Superior temporal gyrus (tissue), 1 donor: Measurements from ENCODE around the gene AUTS2.

Experiments
- DNase-seq: peaks from one replicate; pipeline ENCODE4 v3.0.0-alpha.2; 2016; ENCODE audit errors: extremely low spot score

AUTS2 gene

DNA sequence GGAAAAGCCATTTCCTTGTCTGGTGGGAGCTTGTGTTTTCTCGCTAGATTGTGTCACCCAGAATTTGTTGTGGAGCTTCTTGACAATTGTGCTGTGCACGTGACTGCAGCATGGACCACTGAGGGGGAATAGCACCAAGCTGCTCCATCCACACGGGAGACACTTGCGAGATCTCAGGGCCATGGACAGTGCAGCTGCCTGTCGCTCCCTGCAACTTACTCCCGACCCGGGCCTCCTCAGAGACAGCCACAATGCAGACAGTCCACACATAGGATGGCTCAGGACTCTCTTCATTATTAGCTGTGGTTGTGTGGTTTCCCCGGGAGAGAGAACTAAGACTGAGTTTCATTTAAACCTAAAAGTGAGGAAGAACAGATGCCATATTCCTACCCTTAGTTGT lies 860.5 kb downstream of the AUTS2 start:
- DNase-seq: no peak

DNA sequence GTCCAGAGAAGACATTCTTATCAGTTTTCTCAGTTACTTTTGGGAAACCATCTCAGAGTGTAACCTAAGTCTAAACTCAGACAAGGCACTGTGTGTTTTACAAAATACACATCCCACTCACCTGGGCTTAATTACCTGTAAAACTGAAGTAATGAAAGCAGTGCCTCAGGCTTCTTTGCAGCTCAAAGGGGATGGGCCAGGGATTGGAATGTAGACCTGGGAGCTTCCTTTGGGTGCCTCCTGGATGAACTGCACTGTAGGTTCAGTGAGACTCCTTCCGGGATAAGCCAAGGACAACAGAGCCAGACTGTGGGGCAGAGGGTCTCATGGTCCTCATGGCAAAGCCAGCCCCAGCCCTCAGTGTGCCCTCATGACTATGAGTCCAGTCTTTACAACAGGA lies 861.3 kb downstream of the AUTS2 start:
- no peak for DNase-seq

DNA sequence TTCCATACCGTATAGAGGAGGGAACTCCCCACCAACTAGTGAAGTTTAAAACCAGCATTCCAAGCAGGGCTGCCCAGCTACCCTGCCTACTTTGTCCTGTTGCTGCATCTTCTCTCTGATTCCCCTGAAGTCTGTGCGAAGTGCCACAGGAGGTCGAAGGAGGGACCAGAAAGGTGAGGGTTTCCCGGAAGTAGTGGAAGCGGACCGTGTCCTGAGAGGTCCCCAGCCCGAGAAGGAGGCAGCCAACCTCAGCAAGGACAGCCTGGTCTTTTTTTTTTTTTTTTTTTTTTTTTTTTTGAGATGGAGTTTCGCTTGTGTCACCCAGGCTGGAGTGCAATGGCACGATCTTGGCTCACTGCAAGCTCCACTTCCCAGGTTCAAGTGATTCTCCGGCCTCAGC lies 861.8 kb downstream of the AUTS2 start:
- no peak for DNase-seq

DNA sequence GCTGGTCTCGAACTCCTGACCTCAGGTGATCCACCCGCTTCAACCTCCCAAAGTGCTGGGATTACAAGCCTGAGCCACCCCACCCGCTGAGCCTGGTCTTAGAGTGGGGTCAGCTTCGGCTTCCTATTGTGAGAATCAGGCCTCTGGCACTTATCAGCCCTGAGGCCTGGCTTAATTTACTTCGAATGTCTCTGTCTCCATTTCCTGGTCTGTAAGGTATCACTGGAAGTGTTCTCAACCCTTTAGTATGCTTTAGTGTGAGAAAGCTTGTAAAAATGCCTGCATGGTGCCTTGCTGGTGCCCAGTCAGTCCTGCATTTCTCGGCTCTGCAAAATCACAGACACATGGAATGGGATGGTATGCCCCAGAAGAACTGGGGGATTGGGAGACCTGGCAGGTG lies 862.3 kb downstream of the AUTS2 start:
- no peak for DNase-seq

DNA sequence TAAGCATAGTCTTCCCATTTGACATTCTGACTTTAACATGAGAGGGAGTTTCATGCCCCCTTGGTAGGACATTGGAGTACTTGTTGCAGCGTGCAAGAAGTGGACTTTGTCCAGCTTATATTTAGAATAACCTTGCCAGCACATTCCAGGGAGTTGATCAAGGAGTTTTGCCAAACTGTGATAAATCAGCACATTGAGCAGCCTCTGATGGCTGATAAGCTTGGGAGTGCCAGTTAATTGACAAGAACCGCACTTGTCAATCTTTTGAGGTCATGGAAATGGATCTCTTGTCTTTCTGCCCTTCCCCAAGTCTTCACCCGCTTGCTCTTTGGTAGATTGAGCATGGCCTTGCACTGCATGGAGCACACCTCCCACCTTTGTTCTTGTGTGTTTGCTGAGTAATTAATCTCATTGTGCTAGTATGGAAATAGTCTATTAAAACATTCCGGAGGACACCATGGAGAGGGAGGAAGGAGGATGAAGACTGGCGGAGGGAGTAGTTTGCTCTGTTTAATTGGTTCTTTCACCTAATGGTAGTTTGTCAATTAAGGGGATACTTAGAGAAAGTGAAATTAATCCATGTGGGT lies 865.2 kb downstream of the AUTS2 start:
- DNase-seq: no peak

DNA sequence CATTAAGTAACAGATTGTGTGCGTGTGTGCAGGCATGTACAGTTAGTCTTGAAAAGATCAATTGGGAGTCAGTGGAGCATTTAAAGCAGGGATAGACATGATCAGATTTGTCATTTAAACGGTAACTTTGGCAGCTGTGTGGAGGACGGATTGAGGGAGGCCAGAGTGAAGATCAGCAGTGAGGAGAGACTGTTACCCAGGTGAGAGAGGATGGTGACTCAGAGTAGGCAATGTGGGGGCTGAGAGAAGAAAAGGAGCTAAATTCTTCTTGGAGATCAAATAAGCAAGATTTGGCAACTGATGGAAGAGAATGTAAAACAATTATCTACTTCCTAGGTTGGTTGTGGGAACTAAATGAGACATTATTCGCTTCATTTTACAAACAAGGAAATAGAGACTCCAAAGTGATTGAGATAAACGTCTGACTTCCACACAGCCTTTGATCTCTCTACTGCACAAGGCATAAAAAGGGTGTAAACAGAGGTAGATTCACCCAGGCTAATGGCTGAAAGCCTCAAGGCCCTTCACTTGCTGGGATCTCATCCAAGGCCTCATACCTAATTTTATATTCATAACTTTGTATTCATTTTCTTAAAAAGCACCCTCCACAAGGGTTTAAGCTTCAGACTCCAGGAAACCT lies 868.6 kb downstream of the AUTS2 start:
- no peak for DNase-seq

DNA sequence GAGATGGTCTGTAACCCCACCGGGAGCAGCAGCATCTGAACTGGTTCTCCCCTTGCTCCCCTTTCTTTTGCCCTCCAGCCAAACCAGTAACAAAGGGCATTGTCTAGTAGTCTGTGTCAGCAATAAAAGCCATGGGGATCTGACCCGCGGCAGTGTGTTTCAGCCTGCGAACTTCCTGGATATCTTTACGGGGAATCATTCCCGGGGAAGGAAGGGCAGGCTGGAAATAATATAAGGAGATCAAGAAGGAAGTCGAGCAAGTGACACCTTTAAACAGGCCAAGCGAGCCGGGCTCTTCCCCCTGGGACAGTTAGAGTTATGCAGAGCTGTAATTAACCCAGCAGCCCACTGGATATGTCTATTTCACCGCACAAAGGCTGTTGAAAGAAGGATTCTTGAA lies 872.5 kb downstream of the AUTS2 start:
- DNase-seq: no peak

DNA sequence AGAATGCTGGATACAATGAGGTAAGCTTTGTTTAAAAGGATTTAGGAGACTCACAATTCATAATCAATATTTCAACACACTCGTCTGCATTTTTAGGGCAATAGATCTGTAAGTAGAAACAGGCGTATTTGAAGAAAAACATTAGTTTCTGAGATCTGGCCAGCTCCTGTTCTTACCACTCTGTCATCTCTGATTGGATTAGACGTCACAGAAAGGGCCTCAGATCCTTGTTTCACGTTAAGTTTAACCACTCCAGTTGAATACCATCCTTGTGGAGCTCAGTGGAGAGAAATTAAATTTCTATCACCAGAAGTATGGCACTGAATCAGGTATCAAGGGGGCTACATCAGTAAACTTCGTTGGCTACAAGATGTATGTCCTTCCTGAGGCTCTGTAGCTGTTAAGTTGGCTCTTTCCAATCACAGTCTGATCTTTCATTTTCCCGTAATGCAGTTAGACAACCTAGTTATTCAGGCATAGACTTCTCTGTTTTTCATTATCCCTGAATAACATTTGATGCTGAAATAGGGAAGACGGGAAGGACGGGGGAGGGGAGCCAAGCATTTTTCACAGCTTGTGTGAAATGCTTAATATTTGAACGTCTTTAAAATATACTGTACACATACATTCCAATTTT lies 874.4 kb downstream of the AUTS2 start:
- no peak for DNase-seq

DNA sequence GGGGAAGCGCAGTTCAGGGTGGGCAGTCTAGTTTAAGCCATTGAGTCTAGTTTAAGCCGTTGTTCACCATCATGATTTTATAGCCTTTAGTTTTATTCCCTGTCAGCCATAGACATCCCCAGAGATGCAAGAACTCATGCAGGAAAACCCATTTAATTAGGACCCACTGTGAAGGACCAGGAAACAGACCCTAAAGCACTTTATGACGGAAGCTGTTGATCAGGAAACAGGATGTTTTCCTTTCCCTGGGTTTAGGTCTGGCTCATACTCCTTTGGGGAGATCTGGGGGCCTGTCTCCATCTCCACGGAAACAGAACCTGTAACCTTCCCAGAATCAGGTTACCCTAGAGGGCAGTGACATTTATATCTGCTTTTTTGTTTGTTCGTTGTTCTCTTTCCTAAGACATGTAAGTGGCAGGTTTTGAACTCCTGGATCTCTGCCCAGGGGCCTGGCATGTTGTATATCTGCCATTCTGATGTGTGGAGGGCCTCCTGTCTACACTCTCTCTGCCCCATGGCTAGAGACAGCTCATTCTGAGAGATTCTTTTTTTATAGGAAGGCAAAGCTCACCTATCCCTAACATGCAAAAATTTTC lies 876.5 kb downstream of the AUTS2 start:
- no peak for DNase-seq

DNA sequence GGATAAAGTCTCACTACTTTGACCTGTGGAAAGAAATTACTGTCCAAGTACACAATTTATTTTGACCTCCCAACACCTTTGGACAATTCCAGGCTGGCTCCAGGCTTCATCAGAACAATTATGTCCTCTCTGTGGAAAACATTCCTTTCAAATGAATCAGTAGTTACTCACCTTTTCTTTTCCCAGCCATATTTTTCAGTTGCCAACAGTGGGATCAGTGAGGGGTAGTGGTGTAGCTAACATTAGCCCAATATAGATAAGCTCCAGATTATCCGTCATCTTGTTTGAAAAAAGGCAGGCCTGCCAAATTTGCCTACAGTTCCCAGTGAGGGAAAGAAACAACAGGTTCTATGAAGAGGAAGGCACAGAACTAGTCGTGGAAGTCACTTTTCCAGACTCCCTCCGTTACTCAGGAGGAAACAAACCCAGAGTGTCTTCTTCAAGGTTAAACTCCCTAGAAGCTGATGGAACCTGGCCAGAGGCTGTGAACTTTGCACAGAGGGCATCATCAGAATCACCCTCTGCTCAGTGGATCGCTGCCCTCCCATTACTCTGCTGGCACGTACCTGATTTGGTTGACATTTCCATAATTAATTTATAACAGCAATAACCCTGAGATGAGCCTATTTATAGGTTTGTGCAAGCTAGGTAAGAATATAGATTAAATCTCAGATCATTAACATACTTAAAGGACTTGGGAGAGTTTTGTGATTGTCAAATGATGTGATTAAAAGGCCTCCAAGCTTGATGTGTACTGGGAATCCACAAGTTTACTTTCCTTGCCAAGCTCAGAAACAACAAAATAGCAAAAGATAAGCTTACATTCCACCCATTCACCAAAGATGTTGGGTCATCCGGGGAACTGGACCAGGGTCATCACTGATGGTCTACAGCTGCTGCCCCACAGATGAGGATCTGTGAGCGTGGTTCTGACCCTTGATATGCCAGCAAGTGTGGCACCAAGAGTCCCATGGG lies 879.0 kb downstream of the AUTS2 start:
- DNase-seq: no peak

DNA sequence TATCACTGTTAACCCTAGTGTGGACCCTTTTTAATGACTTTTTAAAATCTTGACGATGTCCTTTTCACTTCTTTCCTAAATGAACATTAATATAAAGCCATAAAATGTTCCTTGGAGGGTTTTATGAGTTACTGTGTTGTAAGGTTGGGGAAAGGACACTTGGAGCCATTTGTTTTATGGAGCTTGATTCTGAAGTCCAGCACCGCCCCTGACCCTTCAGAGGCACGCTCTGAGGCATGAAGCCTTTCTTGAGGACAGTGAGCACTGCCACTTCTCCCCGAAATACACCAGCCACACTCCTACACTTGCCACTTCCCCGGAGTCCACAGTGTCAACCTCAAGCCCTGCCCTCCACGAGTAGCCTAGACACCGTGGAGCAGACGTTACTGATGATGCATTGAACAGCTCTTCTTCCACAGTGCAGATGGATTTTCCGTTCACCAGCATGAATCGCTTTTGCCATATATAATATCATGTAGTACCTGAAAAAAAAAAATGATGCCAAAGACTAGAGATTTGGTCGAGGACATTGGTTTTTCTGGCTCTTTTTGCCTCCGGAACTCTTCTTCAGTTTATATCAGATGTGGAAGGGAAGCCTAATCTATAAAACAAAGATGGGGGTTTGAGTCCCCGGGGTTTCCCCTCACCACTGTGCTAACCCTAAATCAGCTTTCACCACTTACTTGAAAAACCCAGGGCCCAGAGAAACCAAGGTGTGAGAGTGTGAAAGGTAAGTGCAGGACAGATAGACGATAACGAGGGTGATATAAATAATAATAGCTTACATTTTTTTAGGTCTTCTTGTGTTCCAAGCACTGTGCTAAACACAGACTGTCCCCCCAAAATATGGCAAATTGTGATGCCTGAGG lies 881.1 kb downstream of the AUTS2 start:
- DNase-seq: no peak

DNA sequence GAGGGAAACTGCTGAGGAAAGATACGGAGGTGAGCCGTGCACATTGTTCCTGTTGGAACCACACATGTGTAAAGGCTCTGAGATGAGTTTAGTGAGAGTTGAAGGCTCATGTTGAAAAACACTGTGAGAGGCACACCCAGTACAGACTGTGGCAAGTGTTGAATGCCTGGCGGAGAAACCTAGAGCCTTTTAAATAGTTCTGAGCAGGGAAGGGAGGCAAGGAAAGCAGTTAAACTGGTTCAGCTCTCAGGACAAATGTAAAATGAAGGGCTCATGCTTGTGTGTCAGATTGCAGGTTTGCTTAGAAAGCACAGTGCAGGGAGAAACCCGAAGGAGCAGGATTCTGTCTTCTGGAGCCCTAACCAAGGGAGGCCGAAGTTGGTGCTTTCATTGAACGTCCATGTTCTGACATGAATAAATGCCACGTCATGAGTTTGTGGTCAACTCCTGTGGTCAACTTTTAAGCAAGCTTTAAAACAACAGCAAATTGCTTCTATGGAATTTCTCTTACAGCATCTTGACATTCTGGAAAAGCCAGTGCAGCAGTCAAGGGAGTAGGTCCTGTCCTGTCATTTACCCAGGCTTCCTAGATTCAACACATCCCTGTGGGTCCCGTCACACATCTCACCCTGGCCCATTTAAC lies 882.8 kb downstream of the AUTS2 start:
- DNase-seq: no peak

DNA sequence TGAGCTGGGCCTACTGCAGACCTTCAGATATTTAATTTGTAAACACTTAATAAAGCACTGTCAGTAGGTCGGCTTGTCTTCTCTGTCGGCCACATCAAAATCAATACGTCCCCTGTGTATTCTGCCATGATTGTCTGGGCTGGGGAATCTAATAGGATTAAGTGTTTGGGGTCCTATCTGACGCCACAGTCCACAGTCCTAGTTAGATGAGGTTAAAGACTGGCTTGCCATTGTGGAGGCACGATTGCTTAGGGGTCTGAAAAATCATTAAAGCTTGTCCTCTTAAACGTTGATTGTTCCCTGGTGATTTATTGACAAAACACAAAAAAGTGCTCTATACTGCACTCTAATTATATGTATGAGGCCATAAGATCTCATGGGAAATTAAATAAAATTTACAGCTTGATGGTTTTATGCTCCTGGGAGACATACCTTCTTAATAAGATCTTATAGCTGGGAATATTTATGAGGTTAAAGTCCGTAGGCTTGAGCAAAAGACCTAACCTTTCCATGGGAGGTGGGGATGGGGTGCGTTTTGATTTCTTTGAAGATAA lies 883.4 kb downstream of the AUTS2 start:
- no peak for DNase-seq

DNA sequence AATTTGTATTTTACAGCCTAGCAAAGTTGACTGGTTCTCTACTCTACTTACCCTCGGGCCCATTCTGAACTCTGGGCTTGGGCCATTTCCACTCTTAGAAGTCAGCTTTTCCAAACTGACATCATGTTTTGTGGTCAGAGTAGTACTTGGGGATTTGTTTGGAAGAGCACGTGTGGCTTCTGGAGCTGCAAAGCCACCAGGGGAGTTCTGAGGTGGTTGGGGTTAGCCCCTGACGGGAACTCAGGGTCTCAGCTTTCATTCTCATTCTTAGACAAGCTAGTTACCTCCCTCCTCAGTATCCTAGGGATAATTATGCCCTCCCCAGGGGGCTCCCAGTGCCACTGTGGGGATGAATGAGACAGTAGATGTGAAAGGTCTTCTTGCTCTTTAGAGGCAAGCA lies 886.0 kb downstream of the AUTS2 start:
- DNase-seq: no peak

DNA sequence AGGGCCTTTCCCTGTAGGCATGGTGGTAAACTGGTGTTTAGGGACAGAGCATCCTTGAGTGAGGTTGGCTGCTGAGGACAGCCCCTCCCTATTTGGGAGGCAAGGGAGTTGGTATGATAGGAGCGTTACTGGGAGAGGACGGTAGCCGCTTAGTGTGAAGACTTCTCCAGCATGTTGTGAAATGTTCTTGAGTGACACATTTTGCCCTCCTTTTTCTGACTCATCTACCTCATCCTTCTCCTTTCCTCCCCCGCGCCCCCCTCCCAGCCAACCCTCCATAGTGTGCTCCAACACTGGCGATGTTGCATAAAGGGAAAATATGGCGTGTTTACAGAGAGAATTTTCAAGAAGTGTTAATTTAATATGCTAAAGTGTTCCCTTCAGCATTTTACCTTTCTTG lies 888.7 kb downstream of the AUTS2 start:
- no peak for DNase-seq

DNA sequence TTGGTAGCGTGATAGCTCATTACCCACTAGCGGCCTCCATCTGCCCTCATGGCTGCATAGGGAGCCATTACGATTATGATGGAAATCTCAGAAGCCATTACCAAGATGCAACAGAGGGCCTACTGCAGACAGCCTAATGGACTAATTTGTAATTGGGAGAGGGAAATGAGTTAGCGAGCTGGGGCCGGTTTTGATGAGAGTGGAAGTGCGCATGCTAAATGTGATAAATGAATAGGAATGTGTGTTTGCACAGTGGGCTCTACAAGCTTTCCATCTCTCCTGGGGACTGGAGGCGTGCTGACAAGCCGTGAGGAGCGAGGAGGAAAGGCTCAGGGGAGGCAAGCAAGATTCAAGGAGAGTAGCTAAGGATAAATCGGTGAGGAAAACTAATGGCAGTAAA lies 889.2 kb downstream of the AUTS2 start:
- DNase-seq: no peak

DNA sequence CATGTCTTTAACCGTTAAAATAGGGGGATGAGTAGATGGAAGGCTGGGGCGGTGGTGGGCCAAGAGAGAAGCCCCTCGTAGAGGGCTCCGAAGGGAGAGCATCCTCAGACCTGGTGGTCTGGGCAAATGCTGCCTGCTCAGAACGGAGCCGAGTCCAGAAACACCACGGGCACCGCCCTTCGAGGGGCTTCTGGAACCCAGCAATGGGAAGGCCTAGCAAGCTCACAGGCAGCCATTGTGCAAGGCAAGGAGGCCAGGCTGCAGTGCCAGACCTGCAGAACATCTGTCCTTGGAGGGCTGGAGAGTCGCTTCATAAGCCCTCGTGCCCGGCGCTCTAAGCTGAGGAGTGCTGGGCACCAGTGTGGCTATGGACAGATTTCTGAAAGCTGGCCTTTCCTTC lies 889.6 kb downstream of the AUTS2 start:
- DNase-seq: no peak

DNA sequence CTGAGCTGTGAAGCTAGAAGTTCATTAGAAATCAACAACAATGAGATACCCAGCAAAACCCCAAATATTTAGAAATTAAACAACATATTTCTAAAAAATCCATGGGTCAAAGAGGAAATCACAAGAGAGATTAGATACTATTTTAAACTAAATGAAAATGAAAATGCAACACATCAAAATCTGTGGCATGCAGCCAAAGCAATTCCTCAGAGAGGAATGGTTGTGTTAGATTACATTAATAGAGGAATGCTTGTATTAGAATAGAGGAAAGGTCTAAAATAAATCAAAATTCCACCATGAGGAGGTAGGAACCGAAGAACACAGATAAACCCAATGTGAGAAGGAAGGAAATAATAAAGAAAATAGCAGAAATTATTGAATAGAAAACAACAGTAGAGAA lies 891.5 kb downstream of the AUTS2 start:
- no peak for DNase-seq

DNA sequence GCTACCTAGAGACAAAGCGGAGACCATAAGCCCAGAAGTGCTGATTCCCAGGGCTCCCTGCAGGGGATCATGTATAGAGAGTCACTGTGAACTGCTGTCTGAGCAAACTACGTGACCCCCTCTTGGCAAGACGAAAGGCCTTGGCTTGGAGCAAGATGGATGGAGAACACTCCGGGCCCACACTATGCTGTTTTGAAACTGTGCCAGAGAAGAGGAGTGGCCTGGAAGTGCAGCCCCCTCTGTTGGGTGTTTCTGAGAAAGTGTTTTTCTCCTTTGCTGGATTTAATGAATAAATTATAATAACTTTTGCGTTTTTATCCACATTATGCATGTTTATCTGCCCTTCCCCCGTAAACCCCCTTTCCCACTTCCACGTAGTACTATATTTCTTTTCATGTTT lies 894.4 kb downstream of the AUTS2 start:
- no peak for DNase-seq
